Spleen (tissue), 7 donors: ENCODE results near the gene TSHZ2.

Source experiments
- POLR2A ChIP-seq, 3 donors: fragments of 450-650 bp; IDR thresholded peaks; one replicate each; pipeline ENCODE4 v1.5.1; 2017; ENCODE audit warnings: antibody characterized with exemption in 3 of 3, mild to moderate bottlenecking in 1 of 3
- TF ChIP-seq, protein P1 (sequence below), 11 experiments: fragments of 200-600 bp in 7 of 11; fragments of 450-650 bp in 4 of 11; sonication (generic) in 4 of 11; IDR thresholded peaks in 8 of 11; conservative IDR thresholded peaks in 3 of 11; 1 replicate in 7 of 11; 2 replicates in 4 of 11; pipeline versions ENCODE4 v1.4.0 to v1.8.0; 2016 to 2021; ENCODE audit warnings: antibody characterized with exemption in 11 of 11, inconsistent platforms in 4 of 11, mild to moderate bottlenecking in 1 of 11
- donor health status: DM: no; HTN: no; CAD: no; lungs with moderate emphysema.
- donor health status: DM: no; HTN: no; CAD: no.
- donor health status: DM: no; HTN: no; CAD: no.

DNA sequence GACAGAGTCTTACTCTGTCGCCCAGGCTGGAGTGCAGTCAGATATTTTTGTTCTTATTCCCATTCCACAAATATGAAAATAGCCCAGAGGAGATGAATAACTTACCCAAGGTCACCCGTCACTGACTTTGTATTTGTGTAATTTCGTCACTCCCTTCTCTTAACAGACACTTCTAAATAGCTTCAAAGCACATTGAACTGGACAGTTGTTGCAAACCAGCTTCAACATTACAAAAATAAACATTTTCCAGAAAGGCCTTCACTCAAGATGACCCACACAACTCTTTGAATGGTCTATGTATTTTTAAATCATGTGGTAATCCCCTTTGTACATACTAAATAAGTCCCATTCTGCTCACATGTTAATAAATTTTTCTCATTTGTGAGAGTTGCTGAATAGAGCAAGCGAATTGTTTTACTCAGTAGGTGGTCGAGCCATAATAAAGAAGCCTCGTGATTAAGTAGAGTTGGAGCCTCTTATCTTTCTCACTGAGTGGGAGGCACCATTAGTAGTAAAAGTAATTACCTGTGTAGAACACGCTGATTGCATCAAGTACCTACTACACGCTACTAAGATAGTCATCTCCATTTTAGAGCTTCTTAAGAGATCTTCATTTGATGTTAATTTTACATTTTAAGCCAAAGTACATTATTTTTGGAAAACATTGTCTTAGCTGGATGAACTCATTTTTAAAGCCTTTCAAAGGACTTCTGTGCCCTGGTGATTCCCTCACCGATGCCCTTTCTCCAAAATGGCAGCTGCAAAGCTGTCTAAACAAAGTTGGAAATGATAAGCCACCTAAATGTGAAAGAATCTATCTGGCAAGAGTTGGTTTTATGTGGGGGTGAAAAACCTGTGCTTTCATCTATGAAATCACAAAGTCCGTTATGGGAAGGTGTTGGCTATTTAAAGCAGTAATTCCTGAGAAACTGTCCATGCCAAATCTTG is 110.0 kb downstream of the TSHZ2 start:
- TF ChIP-seq, protein P1, sequence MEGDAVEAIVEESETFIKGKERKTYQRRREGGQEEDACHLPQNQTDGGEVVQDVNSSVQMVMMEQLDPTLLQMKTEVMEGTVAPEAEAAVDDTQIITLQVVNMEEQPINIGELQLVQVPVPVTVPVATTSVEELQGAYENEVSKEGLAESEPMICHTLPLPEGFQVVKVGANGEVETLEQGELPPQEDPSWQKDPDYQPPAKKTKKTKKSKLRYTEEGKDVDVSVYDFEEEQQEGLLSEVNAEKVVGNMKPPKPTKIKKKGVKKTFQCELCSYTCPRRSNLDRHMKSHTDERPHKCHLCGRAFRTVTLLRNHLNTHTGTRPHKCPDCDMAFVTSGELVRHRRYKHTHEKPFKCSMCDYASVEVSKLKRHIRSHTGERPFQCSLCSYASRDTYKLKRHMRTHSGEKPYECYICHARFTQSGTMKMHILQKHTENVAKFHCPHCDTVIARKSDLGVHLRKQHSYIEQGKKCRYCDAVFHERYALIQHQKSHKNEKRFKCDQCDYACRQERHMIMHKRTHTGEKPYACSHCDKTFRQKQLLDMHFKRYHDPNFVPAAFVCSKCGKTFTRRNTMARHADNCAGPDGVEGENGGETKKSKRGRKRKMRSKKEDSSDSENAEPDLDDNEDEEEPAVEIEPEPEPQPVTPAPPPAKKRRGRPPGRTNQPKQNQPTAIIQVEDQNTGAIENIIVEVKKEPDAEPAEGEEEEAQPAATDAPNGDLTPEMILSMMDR (IDR thresholded peaks at IDR 0.05 in 8 of 11, conservative IDR thresholded peaks at IDR 0.05 in 3 of 11), result no peak
- no peak for TF ChIP-seq POLR2A (IDR thresholded peaks at IDR 0.05)
